HG03196 (cell line): Measurements from ENCODE around the gene STXBP2.
"Not testable (repeated sequence)": the region's sequence is repeated elsewhere in the genome, so short reads cannot be mapped to it uniquely, and the experiment has no call there.

Source experiments
- ATAC-seq: cut with Tn5 transposase; IDR thresholded peaks from one replicate; pipeline ENCODE4 v1.9.1; 2021; ENCODE audit not compliant: unreplicated experiment

Gene STXBP2

GRCh38 chr19:7632340-7633203 is 4.3 kb upstream of the STXBP2 start:
- ATAC-seq, result no peak

DNA sequence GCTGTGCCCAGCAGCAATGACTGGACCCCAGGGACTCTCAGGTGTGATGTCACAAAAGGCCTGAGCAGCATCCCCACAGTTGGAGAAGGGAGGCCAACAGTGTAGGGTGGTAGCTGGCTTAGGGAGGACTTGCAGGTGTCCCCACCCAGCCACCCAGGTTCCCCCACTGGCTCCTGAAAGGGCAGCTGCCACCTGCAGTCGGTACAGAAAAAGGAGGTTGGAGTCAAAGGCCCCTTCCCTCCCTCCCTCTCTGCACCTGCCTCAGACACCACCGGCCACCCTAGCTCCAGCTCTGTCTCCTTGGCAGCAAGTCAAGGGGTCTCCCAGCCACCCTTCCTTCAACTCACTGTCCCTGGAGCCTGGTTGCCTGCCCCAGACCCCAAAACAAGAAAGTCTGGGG is 3.2 kb upstream of the STXBP2 start, which contains the start of gene PCP2:
TSS of gene PCP2 (minus strand) at position 22 of the 400 bp plus-strand sequence. CDS start 262 bp downstream, outside the sequence.
- ATAC-seq, result no peak

DNA sequence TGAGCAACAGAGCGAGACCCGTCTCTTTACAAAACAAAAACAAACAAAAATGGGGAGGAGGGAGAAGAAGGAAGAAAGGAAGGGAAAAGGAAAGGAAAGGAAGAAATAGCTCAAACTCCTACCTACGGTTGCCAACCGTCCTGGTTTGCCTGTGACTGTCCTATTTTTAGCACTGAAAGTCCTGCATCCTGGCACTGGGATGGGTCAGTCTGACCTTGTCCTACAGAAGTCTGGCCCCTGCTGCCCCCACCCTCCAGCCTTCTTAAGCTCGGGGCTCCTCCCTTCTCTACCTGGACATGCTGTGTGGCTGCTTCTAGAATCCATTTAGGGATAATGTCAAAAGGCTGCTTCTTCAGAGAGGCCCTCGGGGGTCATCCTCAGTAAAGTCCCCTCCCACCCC is 1.2 kb upstream of the STXBP2 start:
- no peak for ATAC-seq

GRCh38 chr19:7636317-7636690 is 606 bp upstream of the STXBP2 start:
- no peak for ATAC-seq

GRCh38 chr19:7637374-7638256 is 705 bp downstream of the STXBP2 start:
- ATAC-seq, result peak; percentile 16

GRCh38 chr19:7638802-7639465 is 2.0 kb downstream of the STXBP2 start:
- ATAC-seq, result no peak

DNA sequence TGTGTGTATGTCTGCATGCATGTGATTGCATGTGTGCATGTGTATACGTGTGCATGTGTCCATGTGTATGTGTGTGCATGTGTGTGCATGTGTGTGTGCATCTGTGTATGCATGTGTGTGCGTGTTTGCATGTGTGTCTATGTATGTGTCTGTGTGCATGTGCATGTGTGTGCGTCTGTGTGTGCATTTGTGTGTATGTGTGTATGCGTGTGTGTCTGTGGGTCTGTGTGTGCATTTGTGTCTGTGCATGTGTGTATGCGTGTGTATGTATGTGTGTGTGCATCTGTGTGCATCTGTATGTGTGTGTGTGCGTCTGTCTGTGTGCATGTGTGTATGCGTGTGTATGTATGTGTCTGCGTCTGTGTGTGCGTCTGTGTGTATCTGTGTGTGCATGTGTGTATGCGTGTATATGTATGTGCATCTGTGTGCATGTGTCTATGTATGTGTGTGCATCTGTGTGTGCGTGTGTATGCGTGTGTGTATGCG is 3.0 kb downstream of the STXBP2 start:
- ATAC-seq, result no peak

DNA sequence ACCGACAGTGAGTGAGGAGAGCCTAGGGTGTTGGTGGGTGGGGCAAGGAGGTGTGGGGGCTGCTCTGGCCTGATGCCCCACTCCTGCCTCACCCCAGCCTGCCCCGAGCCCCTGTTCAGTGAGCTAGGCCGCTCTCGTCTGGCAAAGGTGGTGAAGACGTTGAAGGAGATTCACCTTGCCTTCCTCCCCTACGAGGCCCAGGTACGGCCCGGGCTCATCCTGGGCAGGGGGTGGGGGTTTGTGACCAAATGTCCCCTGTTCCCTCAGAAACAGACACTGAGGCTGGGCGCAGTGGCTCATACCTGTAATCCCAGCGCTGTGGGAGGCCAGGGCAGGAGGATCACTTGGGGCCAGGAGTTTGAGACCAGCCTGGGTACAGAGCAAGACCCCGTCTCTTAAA is 3.9 kb downstream of the STXBP2 start:
- ATAC-seq, result no peak

- ATAC-seq, result no peak
Observed at GRCh38 chr19:7641290-7642276, 4.7 kb downstream of the STXBP2 start.

GRCh38 chr19:7642295-7643030 is 5.6 kb downstream of the STXBP2 start:
- ATAC-seq, result no peak

DNA sequence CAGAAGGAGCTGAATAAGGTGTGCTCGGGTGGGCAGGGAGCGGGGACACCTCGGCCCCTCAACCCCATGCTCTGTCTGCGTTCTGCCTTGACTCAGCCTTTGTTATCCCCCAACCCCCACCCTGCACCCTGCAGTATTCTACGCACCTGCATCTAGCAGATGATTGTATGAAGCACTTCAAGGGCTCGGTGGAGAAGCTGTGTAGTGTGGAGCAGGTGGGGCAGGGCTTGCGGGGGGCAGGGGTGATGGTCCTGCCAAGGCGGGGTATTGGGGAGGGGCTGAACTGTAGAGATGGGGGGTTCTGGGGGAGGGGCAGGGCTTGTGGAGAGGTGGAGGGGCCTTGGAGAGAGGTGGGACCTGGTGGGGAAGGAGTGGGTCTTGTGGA is 6.1 kb downstream of the STXBP2 start:
- no peak for ATAC-seq

DNA sequence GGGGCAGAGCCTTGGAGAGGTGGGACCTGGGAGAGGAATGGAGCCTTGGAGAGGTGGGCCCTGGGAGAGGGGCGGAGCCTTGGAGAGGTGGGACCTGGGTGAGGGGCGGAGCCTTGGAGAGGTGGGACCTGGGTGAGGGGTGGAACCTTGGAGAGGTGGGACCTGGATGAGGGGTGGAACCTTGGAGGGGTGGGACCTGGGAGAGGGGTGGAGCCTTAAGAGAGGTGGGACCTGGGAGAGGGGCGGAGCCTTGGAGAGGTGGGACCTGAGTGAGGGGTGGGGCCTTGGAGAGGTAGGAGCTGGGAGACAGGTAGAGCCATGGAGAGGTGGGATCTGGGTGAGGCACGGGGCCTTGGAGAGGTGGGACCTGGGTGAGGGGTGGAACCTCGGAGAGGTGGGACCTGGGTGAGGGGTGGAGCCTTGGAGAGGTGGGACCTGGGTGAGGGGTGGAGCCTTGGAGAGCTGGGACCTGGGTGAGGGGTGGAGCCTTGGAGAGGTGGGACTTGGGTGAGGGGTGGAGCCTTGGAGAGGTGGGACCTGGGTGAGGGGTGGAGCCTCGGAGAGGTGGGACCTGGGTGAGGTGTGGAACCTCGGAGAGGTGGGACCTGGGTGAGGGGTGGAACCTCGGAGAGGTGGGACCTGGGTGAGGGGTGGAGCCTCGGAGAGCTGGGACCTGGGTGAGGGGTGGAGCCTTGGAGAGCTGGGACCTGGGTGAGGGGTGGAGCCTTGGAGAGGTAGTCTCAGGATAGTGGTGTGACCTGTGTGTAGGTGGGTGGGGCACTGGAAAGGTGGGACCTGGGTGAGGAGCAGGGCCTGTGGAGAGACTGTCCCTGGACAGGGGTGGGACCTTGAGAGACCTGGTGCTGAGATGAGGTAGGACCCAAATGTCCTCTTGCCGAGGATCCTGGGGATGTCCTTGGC is 7.0 kb downstream of the STXBP2 start:
- not testable (repeated sequence) for ATAC-seq

- ATAC-seq, result no peak
Observed at GRCh38 chr19:7644550-7644877, 7.6 kb downstream of the STXBP2 start.

DNA sequence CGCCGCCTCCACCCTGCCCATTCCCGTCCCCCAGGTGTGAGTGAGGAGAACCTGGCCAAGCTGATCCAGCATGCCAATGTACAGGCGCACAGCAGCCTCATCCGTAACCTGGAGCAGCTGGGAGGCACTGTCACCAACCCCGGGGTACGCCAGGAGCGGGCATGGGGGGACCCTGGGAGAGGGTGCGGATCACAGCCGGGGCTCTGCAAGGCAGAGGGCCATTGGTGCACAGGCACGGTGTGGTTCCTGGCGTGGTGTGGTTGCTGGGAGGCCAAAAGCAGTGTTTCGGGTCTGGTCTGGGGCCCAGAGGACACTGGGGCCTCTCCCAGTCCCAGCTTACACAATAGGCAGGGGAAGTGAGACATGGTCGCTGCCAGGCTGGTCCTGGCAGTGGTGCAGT is 8.3 kb downstream of the STXBP2 start:
- no peak for ATAC-seq

DNA sequence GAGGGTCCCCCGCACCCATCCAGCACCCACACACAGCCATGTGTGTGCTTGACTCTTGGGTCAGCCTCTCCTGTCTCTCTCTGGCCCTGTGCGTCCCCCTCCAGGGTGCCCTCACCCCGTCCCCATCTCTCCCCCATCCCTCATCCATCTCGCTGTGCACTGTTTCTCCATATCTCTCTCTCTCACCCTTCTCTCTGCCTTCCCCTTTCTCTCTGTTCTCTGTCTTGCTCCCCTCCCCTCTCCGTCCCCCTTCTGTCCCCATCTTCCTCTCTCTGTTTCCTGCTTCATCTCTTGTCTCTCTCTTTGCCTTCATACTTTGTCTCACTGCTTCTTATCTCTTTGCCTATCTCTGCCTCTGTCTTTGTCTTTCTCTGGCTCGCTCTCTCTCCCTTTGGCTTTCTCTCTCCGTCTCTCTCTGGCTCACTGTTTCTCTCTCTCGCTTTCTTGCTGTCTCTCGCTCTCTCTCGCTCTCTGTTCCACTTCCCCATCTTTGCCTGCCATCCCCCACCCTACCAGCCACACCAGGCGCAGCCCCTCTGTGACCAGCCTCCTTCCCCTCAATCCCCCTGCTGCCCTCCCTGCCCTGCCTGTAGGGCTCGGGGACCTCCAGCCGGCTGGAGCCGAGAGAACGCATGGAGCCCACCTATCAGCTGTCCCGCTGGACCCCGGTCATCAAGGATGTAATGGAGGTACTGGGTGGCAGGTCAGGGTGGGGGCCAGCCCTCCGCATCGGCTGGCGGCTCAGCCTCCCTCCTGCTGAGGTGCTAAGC is 8.9 kb downstream of the STXBP2 start:
- no peak for ATAC-seq

GRCh38 chr19:7646426-7646700 is 9.5 kb downstream of the STXBP2 start:
- ATAC-seq, result no peak

DNA sequence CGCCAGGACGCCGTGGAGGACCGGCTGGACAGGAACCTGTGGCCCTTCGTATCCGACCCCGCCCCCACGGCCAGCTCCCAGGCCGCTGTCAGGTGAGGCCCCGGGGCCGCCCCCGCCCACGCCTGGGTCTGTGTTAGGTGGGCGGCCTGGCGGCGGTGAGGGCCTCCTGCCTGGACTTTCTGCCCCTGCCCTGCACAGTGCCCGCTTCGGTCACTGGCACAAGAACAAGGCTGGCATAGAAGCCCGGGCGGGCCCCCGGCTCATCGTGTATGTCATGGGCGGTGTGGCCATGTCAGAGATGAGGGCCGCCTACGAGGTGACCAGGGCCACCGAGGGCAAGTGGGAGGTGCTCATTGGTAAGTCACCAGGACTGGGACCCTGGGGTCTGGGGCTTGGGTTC is 10.2 kb downstream of the STXBP2 start:
- no peak for ATAC-seq
